ENCODE data around the gene DSCAML1. TPM values are rescaled to one million over a fixed set of nuclear protein-coding genes. Genes with fewer than 3 reads are reported as not detected.

The DSCAML1 gene
- total RNA-seq, 2 donors from 2014 or later: 0.33 to 1.6 TPM

- Histone ChIP-seq H3K36me3 (replicated peaks in 1 of 2; ENCODE audit: insufficient read depth in 1 of 2, low read depth in 2 of 2) (no peaks in the 10 kb centered on the region), H3K27ac (no peak overlapping the region), H3K4me3 (no peak overlapping the region), H3K4me1 (peaks cover under 1% of the 10 kb centered on the region), H3K27me3 (peaks cover 0 to 8% of the 10 kb centered on the region in 2 donors), H3K9me3 (no peaks in the 10 kb centered on the region)
- WGBS, 2 donors: 39 to 64% methylated on average over 3 of the region's 3 CpGs
- TF ChIP-seq POLR2A (IDR thresholded peaks at IDR 0.05): no peak
- TF ChIP-seq, protein P1, sequence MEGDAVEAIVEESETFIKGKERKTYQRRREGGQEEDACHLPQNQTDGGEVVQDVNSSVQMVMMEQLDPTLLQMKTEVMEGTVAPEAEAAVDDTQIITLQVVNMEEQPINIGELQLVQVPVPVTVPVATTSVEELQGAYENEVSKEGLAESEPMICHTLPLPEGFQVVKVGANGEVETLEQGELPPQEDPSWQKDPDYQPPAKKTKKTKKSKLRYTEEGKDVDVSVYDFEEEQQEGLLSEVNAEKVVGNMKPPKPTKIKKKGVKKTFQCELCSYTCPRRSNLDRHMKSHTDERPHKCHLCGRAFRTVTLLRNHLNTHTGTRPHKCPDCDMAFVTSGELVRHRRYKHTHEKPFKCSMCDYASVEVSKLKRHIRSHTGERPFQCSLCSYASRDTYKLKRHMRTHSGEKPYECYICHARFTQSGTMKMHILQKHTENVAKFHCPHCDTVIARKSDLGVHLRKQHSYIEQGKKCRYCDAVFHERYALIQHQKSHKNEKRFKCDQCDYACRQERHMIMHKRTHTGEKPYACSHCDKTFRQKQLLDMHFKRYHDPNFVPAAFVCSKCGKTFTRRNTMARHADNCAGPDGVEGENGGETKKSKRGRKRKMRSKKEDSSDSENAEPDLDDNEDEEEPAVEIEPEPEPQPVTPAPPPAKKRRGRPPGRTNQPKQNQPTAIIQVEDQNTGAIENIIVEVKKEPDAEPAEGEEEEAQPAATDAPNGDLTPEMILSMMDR (IDR thresholded peaks at IDR 0.05): no peak
- DNase-seq (no peak), ATAC-seq (no peak)
- intact Hi-C loops (cut with DNase I): no loop called here
These were observed 6.7 kb downstream of the DSCAML1 start for GRCh38 chr11:117790279-117790678.

GRCh38 chr11:117789241-117789640 lies 7.8 kb downstream of the DSCAML1 start:
- Histone ChIP-seq H3K27me3 (no peaks in the 10 kb centered on the region), H3K27ac (no peak overlapping the region), H3K4me1 (no peaks in the 10 kb centered on the region), H3K36me3 (replicated peaks in 1 of 2; ENCODE audit: insufficient read depth in 1 of 2, low read depth in 2 of 2) (no peaks in the 10 kb centered on the region), H3K4me3 (no peak overlapping the region), H3K9me3 (no peaks in the 10 kb centered on the region)
- intact Hi-C loops (cut with DNase I): no loop called here
- whole genome bisulfite sequencing, 2 donors: 55 to 60% methylated on average over 4 of the region's 4 CpGs
- TF ChIP-seq, protein P1 (IDR thresholded peaks at IDR 0.05): no peak
- TF ChIP-seq POLR2A (IDR thresholded peaks at IDR 0.05): no peak
- no peak for DNase-seq
- no peak for ATAC-seq

DNA sequence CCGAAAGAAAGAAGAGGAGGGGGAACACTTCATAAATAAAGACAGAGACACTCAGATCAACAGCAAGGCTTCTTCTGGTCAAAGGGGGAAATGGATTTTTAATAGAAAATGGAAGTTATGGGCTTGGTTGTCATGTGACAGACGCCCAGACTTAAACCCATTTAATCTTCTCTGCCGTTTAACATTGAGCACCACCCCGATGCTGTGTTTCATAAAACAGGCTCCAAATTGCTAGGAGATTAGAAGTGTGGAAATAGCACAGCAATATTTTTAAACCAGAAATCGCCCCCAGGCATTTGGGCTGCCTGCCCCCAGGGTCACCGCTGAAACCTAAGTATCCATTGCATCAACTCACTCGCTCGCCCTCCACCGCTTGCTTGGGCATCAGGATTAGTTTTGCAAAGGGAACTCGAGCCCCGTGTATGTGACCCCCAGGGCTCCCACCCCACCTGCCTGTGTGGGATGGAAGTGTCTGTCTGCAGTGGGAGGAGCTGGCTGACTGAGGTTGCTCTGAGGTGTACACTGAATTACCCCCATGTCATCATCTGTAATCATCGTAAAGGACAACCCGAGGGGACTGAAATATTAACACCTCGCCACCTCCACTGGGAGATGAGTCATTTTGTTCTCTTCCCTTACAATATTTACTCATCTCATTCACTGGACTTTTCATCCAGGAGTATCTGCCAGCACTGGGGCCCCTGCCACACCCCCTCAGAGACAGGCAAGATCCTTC lies 10.7 kb downstream of the DSCAML1 start:
- Histone ChIP-seq H3K27ac (no peak overlapping the region), H3K27me3 (no peaks in the 10 kb centered on the region), H3K36me3 (replicated peaks in 1 of 2; ENCODE audit: insufficient read depth in 1 of 2, low read depth in 2 of 2) (no peaks in the 10 kb centered on the region), H3K4me3 (no peak overlapping the region), H3K9me3 (no peaks in the 10 kb centered on the region), H3K4me1 (no peaks in the 10 kb centered on the region)
- ATAC-seq (no peak), DNase-seq (no peak)
- intact Hi-C loops (cut with DNase I): no loop called here
- 54 to 66% methylated on average over 14 of the region's 14 CpGs for WGBS, 2 donors
- TF ChIP-seq, protein P1 (IDR thresholded peaks at IDR 0.05): no peak
- no peak for TF ChIP-seq POLR2A (IDR thresholded peaks at IDR 0.05)

DNA sequence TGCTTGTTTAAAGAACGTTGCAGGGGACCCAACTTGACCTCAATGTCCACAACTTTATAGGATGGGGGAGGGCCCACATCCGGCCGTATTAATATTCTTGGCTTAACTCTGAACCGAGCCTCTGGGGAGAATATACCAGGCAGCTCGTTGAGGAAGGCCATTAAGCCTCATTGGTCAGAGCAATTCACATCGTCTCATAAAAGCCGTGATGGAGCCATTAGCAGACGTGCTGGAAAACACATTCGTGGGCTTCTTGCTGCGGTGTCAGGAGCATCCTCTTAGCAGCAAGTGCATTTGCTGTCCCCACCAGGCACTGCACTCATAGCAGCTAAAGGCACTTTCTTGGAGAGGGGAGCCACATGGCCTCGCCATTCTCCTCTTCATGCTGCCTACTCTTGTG lies 14.9 kb downstream of the DSCAML1 start:
- H3K27ac ChIP-seq: no peak overlapping the region
- intact Hi-C loops (cut with DNase I): no loop called here
- ATAC-seq (no peak), DNase-seq (no peak)
- no peaks in the 10 kb centered on the region for H3K4me1 ChIP-seq
- no peak overlapping the region for H3K4me3 ChIP-seq
- TF ChIP-seq, protein P1 (IDR thresholded peaks at IDR 0.05): no peak
- no peak for TF ChIP-seq POLR2A (IDR thresholded peaks at IDR 0.05)
- no peaks in the 10 kb centered on the region for H3K27me3 ChIP-seq
- H3K36me3 ChIP-seq (replicated peaks in 1 of 2; ENCODE audit: insufficient read depth in 1 of 2, low read depth in 2 of 2): no peaks in the 10 kb centered on the region
- no peaks in the 10 kb centered on the region for H3K9me3 ChIP-seq
- WGBS, 2 donors: 70 to 76% methylated on average over 9 to 11 of the region's 11 CpGs

- no peaks in the 10 kb centered on the region for H3K9me3 ChIP-seq
- H3K36me3 ChIP-seq (replicated peaks in 1 of 2; ENCODE audit: insufficient read depth in 1 of 2, low read depth in 2 of 2): no peaks in the 10 kb centered on the region
- TF ChIP-seq, protein P1 (IDR thresholded peaks at IDR 0.05): no peak
- H3K4me3 ChIP-seq: no peak overlapping the region
- intact Hi-C loops (cut with DNase I): no loop called here
- H3K4me1 ChIP-seq: no peaks in the 10 kb centered on the region
- H3K27ac ChIP-seq: no peak overlapping the region
- H3K27me3 ChIP-seq: no peaks in the 10 kb centered on the region
- ATAC-seq (no peak), DNase-seq (no peak)
- WGBS, 2 donors: 57 to 65% methylated on average over 4 of the region's 4 CpGs
These were observed 15.4 kb downstream of the DSCAML1 start for GRCh38 chr11:117781627-117782026.
